Karpas-422 (cell line): Measurements from ENCODE around the gene RGL3. TPM values are rescaled to one million over a fixed set of nuclear protein-coding genes. Genes with fewer than 3 reads are reported as not detected.
"Not testable (repeated sequence)": the region's sequence is repeated elsewhere in the genome, so short reads cannot be mapped to it uniquely, and the experiment has no call there.

ENCODE experiments used
- DNase-seq: peaks from one replicate; pipeline ENCODE4 v3.0.0-alpha.2; 2015
- H2AFZ ChIP-seq: fragments of 200-600 bp; sonication (generic); 2 replicates; pipeline ENCODE4 v1.6.1; 2014; ENCODE audit warnings: antibody characterized with exemption, low read length, mixed read lengths
- H3K27ac ChIP-seq: fragments of 200-600 bp; sonication (generic); 2 replicates; pipeline ENCODE4 v1.5.1; 2014; ENCODE audit warnings: mild to moderate bottlenecking, low read length, moderate library complexity
- H3K27me3 ChIP-seq: fragments of 200-600 bp; sonication (generic); 2 replicates; pipeline ENCODE4 v1.6.1; 2014; ENCODE audit warnings: low read length, mixed read lengths
- H3K36me3 ChIP-seq: fragments of 200-600 bp; sonication (generic); 2 replicates; pipeline ENCODE4 v1.6.1; 2014; ENCODE audit warnings: low read length, mixed read lengths; ENCODE audit not compliant: insufficient read depth
- H3K4me1 ChIP-seq: fragments of 200-600 bp; sonication (generic); 2 replicates; pipeline ENCODE4 v1.6.1; 2014; ENCODE audit warnings: mild to moderate bottlenecking, low read length, mixed read lengths
- H3K4me2 ChIP-seq: fragments of 200-600 bp; sonication (generic); 2 replicates; pipeline ENCODE4 v1.6.1; 2014; ENCODE audit warnings: low read length, low read depth, mild to moderate bottlenecking; ENCODE audit not compliant: poor library complexity, severe bottlenecking
- H3K4me3 ChIP-seq: fragments of 200-600 bp; sonication (generic); 2 replicates; pipeline ENCODE4 v1.5.1; 2014; ENCODE audit warnings: mild to moderate bottlenecking, antibody characterized with exemption, low read length, mixed read lengths
- H3K79me2 ChIP-seq: fragments of 200-600 bp; sonication (generic); 2 replicates; pipeline ENCODE4 v1.6.1; 2014; ENCODE audit warnings: mild to moderate bottlenecking, low read length, mixed read lengths
- H3K9ac ChIP-seq: fragments of 200-600 bp; sonication (generic); 2 replicates; pipeline ENCODE4 v1.6.0; 2014; ENCODE audit warnings: low read length
- H3K9me2 ChIP-seq: fragments of 200-600 bp; sonication (generic), shearing (Covaris generic); replicated peaks from 2 replicates; pipeline ENCODE4 v1.6.0; 2014; ENCODE audit warnings: mild to moderate bottlenecking, low read length, moderate library complexity; ENCODE audit not compliant: insufficient read depth
- H3K9me3 ChIP-seq: fragments of 300-700, 200-600 bp; sonication (generic); 2 replicates; pipeline ENCODE4 v1.6.1; 2014; ENCODE audit warnings: low read length, mixed read lengths
- H4K20me1 ChIP-seq: fragments of 200-600 bp; sonication (generic); 2 replicates; pipeline ENCODE4 v1.6.1; 2014; ENCODE audit warnings: mild to moderate bottlenecking, antibody characterized with exemption, low read length, low read depth; ENCODE audit not compliant: insufficient read depth
- total RNA-seq: library from RNA; depleted of rRNA; stranded (reverse); fragments of >200 nt; shearing (Covaris generic); gene quantifications from 2 replicates; pipeline ENCODE4 v1.2.3, GENCODE V29; 2014; ENCODE audit warnings: low replicate concordance

RGL3 gene
- total RNA-seq, 1 experiment from 2014 or later, result not detected

GRCh38 chr19:11356676-11357550 is 62.2 kb downstream of the RGL3 start:
- no peak overlapping the region for H3K27ac ChIP-seq
- no peaks in the 10 kb centered on the region for H3K9me3 ChIP-seq
- H3K4me1 ChIP-seq, result no peaks in the 10 kb centered on the region
- no peak overlapping the region for H3K9ac ChIP-seq
- no peaks in the 10 kb centered on the region for H4K20me1 ChIP-seq
- H2AFZ ChIP-seq, result no peak overlapping the region
- H3K36me3 ChIP-seq, result no peaks in the 10 kb centered on the region
- H3K79me2 ChIP-seq, result no peaks in the 10 kb centered on the region
- H3K4me3 ChIP-seq, result no peak overlapping the region
- no peaks in the 10 kb centered on the region for H3K9me2 ChIP-seq
- no peaks in the 10 kb centered on the region for H3K27me3 ChIP-seq
- DNase-seq, result no peak
- H3K4me2 ChIP-seq, result no peak overlapping the region

- H3K4me3 ChIP-seq, result no peak overlapping the region
- no peaks in the 10 kb centered on the region for H3K79me2 ChIP-seq
- no peak overlapping the region for H3K9ac ChIP-seq
- DNase-seq, result no peak
- H2AFZ ChIP-seq, result no peak overlapping the region
- H3K36me3 ChIP-seq, result no peaks in the 10 kb centered on the region
- H3K27me3 ChIP-seq, result no peaks in the 10 kb centered on the region
- H3K9me3 ChIP-seq, result no peaks in the 10 kb centered on the region
- H3K4me1 ChIP-seq, result no peaks in the 10 kb centered on the region
- no peaks in the 10 kb centered on the region for H3K9me2 ChIP-seq
- no peak overlapping the region for H3K27ac ChIP-seq
- H3K4me2 ChIP-seq, result no peak overlapping the region
- H4K20me1 ChIP-seq, result no peaks in the 10 kb centered on the region
Observed at GRCh38 chr19:11356074-11356397, 63.1 kb downstream of the RGL3 start.

- Histone ChIP-seq H3K4me1 (no peaks in the 10 kb centered on the region), H2AFZ (no peak within 1 kb of the TSS), H3K4me2 (no peak within 1 kb of the TSS)
Observed at GRCh38 chr19:11355160-11356073, 63.7 kb downstream of the RGL3 start, which contains the start of gene PLPPR2. PLPPR2 (plus strand) TSS chr19:11355432; CDS start chr19:11357674, 2,242 bp downstream.

GRCh38 chr19:11354102-11354501 is 65.0 kb downstream of the RGL3 start:
- not testable (repeated sequence) for H3K4me2 ChIP-seq, H3K4me1 ChIP-seq, H3K4me3 ChIP-seq, H3K36me3 ChIP-seq, DNase-seq, H3K27ac ChIP-seq, H3K9me3 ChIP-seq, H3K9me2 ChIP-seq, H2AFZ ChIP-seq, H3K27me3 ChIP-seq, H3K79me2 ChIP-seq, H4K20me1 ChIP-seq, H3K9ac ChIP-seq

More at GRCh38 chr19:11355160-11356073, 63.7 kb downstream of the RGL3 start, which contains the start of gene PLPPR2:
- Histone ChIP-seq H3K27ac (no peak within 1 kb of the TSS), H4K20me1 (no peaks in the 10 kb centered on the region), H3K9me2 (no peaks in the 10 kb centered on the region), H3K9me3 (no peaks in the 10 kb centered on the region), H3K4me3 (no peak within 1 kb of the TSS), H3K9ac (no peak within 1 kb of the TSS), H3K79me2 (no peaks in the 10 kb centered on the region), H3K27me3 (no peaks in the 10 kb centered on the region), H3K36me3 (no peaks in the 10 kb centered on the region)
- no peak for DNase-seq

- no peaks in the 10 kb centered on the region for H3K9me2 ChIP-seq
- H3K27me3 ChIP-seq, result no peaks in the 10 kb centered on the region
- no peaks in the 10 kb centered on the region for H4K20me1 ChIP-seq
- peaks cover 17% of the 10 kb centered on the region for H3K4me1 ChIP-seq
- H3K36me3 ChIP-seq, result no peaks in the 10 kb centered on the region
- H3K9ac ChIP-seq, result no peak overlapping the region
- no peak overlapping the region for H3K4me2 ChIP-seq
- peaks cover 10% of the 10 kb centered on the region for H3K79me2 ChIP-seq
- H3K27ac ChIP-seq, result no peak overlapping the region
- H2AFZ ChIP-seq, result no peak overlapping the region
- H3K9me3 ChIP-seq, result peaks cover 6% of the 10 kb centered on the region; the same call in 1 of the 2 replicates
- no peak for DNase-seq
- H3K4me3 ChIP-seq, result no peak overlapping the region
Observed at GRCh38 chr19:11349171-11349570, 69.9 kb downstream of the RGL3 start.

GRCh38 chr19:11347546-11348039 is 71.5 kb downstream of the RGL3 start:
- no peaks in the 10 kb centered on the region for H4K20me1 ChIP-seq
- no peak overlapping the region for H3K4me2 ChIP-seq
- H3K27me3 ChIP-seq, result no peaks in the 10 kb centered on the region
- peaks cover 6% of the 10 kb centered on the region; the same call in 1 of the 2 replicates for H3K9me3 ChIP-seq
- H3K9ac ChIP-seq, result no peak overlapping the region
- peaks cover 10% of the 10 kb centered on the region for H3K79me2 ChIP-seq
- DNase-seq, result no peak
- H3K4me1 ChIP-seq, result peaks cover 17% of the 10 kb centered on the region
- H3K36me3 ChIP-seq, result no peaks in the 10 kb centered on the region
- H3K4me3 ChIP-seq, result no peak overlapping the region
- no peaks in the 10 kb centered on the region for H3K9me2 ChIP-seq
- no peak overlapping the region for H3K27ac ChIP-seq
- no peak overlapping the region for H2AFZ ChIP-seq

GRCh38 chr19:11346104-11346940 is 72.8 kb downstream of the RGL3 start, which contains the start of the genes CCDC159 and TMEM205:
CCDC159 (plus strand) TSS chr19:11346519; CDS start chr19:11346607, 88 bp downstream.
TMEM205 (minus strand) TSS chr19:11346268; CDS start chr19:11345619, 649 bp downstream.
- H4K20me1 ChIP-seq, result no peaks in the 10 kb centered on the region

More at GRCh38 chr19:11346104-11346940, 72.8 kb downstream of the RGL3 start, which contains the start of the genes CCDC159 and TMEM205:
- H3K4me1 ChIP-seq, result peaks cover 17% of the 10 kb centered on the region
- peaks cover 6% of the 10 kb centered on the region; the same call in 1 of the 2 replicates for H3K9me3 ChIP-seq
- H3K4me2 ChIP-seq, result peak within 1 kb of the TSS; percentile 85
- peak within 1 kb of the TSS; percentile 88 for H3K9ac ChIP-seq
- H3K79me2 ChIP-seq, result peaks cover 10% of the 10 kb centered on the region
- H3K4me3 ChIP-seq, result peak within 1 kb of the TSS; percentile 82
- H2AFZ ChIP-seq, result peak within 1 kb of the TSS; percentile 73
- no peaks in the 10 kb centered on the region for H3K27me3 ChIP-seq
- H3K36me3 ChIP-seq, result peaks cover 4% of the 10 kb centered on the region; the same call in 1 of the 2 replicates
- H3K9me2 ChIP-seq, result no peaks in the 10 kb centered on the region
- H3K27ac ChIP-seq, result 0 out of 2 replicates have a peak within 1 kb of the TSS, but pooled peaks have one; percentile 32
- DNase-seq, result peak; percentile 100
